ENCODE measurements around the gene TPPP.

- TF ChIP-seq CTCF (IDR thresholded peaks at IDR 0.05) (no peak), EP300 (IDR thresholded peaks at IDR 0.05) (no peak)
Observed at GRCh38 chr5:669842-670395, 23.2 kb downstream of the TPPP start.

Measured in ovary (tissue), 3 donors.